A204.1 (cell line): ENCODE measurements around the gene VPS35L.

Experiments
- FAIRE-seq: peaks from 2 replicates; lab custom pipeline; 2012; peaks lifted over from hg19 to GRCh38; lab: Jason Lieb, UNC

VPS35L gene

DNA sequence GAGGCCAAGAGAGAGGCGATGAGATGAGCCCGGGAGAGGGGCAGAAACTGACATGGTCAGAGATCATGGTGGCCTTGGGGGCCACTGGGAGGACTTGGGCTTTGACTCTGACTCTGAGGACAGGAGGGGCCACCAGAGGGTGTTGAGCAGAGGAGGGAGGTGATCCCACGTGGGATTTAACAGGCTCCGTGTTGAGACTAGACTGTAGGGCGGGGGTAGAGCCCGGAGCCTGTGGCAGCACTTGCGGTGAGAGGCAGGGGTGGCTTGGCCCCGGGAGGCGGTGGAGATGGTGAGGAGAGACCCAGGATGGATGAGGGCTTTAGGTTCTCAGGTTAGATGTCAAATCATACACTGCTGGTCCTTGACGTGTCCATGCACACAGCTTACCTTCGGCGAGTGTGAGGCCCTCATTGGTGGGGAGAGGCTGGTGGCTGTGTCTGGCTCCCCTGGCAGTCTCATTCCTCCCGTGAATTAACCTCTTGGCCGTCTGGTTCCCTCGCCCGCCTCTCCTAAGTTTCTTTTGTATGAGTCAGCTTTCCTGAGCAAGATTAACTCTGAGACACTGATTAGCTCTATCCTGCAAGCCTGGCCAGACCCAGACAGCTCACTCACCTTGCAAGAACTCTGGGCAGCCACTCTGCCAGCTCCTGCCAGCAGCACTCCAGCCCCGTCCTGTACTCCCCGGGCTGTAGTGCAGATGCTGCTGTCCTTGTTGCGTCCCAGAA is 39.7 kb downstream of the VPS35L start:
- no peak for FAIRE-seq

DNA sequence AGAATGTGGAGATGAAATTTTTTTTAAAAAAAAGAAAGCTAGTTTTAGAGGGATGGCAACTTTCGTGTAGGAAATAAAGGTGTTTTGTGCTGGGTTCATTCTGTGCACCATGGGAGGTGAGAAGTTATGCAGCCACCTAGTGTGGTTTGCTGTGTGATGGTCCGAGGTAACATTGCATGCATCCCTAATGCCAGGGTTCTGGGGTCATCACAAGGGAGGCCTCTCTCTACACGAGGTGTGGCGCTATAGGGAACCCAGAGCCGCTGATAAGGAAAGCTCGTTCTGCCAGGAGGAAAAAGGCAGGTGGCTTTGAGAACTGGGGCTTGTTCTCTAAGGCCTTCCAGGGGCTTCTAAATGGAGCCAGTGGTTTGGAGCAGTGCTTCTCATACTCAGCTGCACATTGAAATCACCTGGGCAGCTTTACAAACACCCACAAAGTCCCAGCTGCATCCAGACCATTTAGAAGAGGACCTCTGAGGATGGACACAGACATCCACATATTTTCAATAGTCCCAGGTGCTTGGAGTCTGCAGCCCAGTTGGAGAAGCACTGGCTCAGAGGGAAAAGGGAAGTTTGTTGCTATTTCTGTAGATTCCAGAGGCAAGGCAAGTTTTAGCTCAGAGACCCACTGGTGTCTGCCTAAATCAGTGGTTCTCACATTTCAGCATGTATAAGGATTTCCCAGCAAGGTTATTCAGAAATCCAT is 43.5 kb downstream of the VPS35L start:
- no peak for FAIRE-seq

DNA sequence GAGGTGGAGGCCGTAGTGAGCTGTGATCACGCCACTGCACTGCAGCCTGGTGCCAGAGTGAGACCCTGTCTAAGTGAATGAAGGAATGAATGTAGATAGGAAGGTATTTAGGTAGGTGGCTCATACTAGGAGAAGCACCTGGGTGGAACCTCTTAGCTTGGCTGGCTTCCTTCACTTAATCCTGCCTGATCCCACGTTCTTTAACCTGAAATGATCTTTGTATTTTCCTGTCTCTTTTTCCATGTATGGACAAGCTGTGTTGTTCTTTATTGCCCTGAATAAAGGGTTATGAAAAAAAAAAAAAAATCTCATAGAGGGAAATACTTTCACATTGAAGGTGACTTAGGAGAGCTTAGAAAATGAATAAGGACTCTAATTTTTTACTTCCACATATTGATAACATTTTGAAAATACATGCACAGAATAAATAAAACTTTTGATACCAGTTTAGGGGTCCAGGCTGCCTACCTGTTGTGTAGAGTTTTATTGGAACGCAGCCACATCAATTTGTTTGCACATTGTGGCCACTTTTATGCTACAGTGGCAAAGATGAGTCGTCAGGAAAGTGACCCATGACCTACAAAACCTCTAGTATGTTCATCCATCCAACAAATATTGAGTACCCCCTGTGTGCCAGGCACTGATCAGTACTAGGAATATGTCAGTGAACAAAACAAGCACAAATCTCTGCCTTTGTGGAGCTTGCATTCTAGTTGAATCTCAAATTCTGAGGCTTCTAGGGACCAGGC is 44.6 kb downstream of the VPS35L start:
- FAIRE-seq: no peak

DNA sequence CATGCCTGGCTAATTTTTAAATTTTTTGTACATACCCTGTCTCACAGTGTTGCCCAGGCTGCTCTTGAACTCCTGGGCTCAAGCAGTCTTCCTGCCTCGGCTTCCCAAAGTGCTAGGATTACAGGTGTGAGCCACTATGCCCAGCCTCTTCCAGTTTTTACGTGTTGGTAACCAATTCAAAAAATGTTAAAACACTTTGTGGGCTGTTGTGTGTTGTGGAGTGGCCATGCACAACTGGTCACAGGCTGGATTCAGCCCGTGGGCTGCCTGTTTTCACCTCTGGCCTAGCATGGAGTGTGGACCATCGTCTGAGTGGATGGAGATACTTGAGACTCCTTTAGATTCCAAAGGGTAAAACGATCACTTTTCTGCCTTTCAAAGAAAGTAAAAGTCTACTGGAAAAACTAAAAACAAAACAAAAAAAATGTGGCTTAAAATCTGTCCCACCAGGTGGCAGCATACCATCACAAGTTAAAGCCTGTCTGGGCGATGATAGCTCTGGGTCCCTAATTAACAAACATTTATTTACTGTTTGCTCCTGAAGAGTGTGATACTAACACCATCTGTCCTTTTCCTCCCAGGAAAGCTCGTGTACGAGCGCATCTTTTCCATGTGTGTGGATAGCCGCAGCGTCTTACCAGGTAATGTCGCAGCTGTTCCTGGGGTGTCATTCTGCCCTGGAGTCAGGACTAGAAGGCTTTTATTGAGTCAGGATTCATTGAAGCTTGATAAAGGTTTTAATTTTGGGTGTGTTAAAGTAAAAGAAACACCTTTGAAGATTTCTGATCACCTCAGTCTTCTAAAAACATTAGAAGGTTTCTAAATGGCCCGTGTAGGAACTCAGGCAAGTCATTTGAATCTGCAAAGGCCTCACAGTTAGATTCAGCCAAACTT is 45.8 kb downstream of the VPS35L start:
- peak; percentile 56 for FAIRE-seq

DNA sequence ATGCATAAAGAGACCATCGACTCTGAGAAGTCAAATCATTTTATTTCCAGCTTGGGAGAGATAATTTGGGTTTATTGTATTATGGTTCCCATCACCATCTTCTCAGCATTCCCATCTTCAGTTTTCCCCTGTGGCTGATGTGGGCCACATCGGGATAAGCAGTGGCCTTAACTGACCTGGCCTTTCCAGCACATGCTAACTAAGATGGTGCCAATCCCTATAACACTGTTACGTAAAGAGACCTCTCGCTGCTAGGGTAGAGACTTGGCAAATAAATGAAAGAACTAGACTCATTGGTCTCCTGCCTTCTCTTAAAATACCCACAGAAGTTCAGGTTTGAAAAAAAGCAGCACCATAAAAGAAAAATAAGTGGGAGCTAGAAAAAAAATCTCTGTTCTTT is 49.4 kb downstream of the VPS35L start:
- FAIRE-seq: no peak

DNA sequence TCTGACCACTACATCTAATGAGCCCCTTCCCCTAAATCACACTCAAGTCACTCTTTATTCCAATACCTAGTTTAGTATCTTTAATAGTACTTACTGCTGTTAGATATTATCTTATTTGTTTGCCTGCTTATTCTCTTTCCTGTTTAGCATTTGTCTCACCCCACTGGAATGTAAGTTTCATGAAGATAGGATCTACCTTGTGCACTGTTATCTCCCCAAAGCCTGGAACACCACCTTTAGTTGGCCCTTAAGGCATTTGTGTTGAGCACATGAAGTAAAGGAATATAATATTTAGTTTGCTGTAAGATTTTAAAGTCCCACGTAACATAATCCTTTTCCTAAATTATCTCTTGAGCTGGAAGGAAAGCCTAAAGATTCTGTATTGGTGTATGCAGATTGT is 50.2 kb downstream of the VPS35L start:
- FAIRE-seq: no peak

DNA sequence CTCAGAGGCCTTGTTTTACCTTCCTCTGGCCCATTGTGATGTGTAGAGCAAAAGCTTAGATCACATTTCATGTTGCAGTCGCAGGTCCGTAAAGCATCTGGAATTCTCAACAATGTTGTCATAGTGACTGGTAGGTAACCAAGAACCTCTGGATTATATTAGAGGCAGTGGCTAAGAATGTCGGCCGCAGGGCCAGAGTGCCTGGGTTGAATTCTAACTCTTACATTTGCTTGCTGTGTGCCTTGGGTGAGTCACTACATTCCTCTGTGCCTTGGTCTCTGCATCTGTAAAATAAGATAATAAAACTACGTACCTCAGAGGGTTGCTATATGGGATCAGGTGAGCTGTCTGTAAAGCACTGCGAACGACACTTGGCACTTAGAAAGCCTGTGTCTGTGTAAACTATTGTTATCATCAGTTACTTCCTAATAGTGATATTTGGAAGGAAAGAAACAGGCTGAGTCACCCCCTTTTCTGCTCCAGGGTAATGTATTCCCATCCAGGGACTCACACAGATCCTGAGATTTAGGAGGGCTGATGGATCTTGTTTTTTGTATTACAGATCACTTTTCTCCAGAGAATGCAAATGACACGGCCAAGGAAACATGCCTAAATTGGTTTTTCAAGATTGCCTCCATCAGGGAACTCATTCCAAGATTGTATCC is 52.2 kb downstream of the VPS35L start:
- FAIRE-seq: no peak

DNA sequence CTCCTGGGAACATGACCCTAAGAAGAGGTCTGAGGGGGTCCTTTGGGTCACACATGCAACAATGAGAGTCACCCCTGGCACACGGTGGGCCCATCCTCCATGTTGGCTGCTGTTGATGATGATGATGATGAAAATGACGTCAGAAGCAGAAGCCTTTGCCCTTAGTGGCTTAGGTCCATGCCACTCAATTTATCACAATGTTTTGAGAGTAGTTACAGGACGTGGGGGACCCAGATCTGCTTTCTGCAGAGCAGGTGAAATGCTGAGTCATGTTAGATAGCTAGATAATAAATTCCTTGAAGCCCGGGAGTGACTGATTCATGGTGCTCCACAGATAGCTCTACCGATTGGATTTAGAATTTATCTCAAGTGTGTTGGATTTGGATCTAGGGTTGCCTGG is 53.9 kb downstream of the VPS35L start:
- no peak for FAIRE-seq

DNA sequence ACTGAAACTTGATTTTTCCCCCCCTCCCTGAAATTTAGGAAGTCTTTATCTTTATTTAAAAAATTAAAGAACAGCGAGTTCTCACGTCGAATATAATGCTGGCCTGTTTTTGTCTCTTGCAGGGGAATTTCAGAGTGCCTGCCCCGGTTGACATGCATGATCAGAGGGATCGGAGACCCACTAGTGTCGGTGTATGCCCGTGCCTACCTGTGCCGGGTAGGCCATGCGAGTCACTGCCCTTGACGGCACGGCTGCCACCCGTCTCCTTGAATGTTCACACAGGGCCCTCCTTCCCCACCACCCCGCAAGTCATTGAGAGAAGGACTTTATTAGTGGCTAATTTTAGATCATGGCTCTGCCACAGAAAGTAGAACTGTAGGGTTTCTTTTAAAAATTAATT is 54.7 kb downstream of the VPS35L start:
- no peak for FAIRE-seq

DNA sequence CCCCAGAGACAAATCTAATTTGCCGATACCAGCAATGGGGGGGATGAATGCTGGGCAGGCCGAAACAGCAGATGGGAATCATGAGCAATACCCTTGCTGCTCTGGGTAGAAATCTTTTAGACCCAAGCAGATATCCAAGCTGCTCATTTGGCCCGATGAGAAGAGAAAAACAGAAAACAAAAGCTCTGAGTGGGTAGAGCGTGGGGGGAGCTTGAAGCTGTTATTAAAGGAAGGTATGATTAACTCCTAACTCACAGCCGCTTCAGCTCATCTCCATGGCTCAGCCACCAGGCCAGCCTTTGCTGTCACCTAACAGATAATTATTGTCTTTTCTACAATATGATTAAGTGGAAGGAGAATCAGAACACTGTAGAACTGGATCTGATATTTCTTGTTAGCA is 58.3 kb downstream of the VPS35L start:
- no peak for FAIRE-seq

DNA sequence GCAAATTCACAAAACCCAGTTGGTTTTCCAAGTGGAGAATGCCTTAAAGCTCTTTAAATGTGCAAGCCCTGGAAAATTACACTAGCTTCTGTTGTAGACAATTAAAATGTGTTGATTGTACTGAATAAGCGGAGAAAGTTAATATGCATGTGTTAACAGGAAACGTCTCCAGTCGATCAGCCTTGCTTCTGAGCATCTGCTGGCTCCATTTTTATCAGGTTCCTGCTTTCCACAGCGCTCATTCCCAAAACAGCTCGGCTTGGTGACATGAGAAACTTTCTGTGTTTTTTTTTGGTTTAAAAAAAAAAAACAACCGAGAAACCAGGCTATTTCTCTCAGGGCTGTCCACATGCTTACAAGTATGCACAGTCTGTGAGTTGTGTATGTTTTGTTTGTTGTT is 60.7 kb downstream of the VPS35L start:
- FAIRE-seq: no peak

DNA sequence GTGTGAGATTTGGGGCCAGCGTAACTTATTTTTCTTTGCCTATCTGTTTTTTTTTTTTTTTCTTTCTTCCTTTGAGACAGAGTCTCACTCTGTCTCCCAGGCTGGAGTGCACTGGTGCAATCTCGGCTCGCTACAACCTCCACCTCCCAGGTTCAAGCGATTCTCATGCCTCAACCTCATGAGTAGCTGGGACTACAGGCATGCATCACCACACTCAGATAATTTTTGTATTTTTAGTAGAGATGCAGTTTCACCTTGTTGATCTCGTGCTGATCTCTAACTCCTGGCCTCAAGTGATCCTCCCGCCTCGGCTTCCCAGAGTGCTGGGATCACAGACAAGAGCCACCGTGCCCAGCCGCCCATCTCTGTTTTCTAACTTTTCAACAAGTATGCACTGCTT is 63.4 kb downstream of the VPS35L start:
- FAIRE-seq: no peak

DNA sequence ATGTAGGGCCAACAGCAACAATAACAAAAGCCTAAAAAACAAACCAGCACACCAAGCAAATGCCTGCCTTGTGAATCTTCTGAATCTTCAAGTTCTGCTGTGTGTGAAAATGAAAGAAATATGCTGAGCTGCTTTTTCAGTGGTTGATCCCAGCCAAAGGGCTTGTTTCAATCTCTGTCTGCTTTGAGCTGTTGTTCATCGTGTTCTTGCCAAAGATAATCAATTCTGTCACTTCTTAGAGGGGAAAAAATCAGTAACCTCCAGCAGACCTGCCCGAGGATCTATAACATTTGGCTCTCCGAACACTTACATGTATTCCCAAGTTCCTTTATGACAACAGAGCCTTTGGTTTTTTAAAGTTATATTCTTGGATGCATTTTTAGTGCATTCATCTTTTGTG is 65.9 kb downstream of the VPS35L start:
- FAIRE-seq: no peak

DNA sequence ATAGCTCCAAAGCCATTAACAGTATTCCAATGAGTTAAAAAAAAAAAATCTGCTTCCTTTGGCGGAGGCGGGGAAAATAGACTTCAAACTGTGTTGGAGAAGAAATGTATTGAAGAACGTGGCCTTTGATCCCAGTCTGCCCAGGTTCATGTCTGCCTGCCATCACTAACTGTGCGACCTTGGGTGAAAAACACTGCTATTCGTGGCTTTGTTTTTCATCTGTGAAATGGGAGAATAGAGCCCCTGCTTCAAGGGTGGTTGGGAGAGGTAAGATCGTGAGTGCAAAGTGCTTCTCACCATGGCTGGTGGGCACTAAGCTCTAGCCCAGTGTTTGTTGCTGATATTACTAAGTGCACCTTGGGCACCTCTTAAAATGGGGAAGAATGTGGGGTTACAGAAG is 69.5 kb downstream of the VPS35L start:
- FAIRE-seq: no peak

DNA sequence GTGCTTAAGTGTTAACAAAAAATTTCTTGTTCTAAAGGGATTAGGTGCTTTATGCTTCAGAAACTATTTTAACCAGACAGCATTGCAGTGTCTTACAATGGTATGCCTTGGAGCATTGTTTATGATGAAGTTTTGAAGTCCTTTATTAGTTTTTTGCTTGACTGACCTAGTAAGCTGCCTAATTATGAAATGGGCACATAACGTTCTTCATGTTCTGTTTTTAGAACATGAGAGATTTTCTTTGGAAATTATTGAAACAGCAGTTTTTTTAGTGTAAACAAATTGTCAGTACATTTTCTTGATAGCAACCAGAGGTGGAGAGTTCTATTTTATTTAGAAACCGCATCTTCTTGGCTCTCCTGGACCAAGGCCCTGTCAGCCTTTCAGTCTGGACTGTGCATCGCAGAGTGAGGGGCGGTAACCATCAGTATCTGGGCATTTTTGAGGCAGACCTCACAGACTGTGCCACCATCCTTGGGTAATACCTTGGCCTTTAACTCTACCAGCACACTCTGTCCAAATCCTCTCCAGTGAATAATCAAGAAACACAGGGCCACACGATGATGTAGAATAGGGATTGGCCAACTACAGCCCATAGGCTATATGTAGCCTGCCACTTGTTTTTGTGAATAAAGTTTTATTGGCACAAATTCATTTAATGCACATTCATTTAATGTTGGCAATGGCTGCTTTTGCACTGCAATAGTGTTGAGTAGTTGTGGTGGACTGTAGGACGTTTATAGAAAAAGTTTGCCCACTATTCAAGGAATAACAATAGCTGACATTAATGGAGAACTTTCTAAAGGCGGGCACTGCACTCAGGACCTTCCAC is 81.1 kb downstream of the VPS35L start:
- no peak for FAIRE-seq

DNA sequence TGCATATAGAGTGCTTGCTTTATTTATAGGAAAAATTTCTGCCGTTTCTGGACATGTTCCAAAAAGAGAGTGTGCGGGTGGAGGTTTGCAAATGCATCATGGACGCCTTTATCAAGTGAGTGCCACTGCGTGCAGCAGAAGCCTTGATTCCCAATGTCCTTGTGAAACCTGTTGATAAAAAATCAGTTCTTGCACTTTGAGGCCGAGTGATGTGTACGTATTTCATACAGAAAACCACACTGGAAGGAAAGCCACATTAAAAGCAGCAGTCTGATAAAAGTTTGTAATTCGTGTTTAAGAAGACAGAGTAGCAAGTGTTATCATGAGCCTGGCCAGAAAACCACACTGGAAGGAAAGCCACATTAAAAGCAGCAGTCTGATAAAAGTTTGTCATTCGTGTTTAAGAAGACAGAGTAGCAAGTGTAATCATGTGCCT is 84.5 kb downstream of the VPS35L start:
- FAIRE-seq: no peak

DNA sequence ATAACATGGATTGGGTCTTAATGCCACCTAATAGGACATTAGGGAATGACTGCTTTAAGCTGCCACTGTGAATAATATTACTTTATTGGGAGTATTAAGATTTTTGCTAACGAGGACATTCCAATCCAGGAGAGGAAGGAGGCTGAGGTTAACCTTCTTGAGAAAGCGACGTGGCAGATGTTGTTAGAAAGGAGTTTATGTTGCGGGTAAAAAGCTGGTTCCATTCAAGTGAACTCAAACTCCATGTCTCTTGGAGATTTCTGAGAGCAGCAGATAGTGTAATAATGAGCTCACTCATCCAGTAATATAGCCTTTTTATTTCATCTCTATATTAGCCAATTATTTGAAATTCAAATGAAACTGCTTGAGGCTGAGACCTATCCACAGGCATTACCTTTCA is 87.0 kb downstream of the VPS35L start:
- no peak for FAIRE-seq

DNA sequence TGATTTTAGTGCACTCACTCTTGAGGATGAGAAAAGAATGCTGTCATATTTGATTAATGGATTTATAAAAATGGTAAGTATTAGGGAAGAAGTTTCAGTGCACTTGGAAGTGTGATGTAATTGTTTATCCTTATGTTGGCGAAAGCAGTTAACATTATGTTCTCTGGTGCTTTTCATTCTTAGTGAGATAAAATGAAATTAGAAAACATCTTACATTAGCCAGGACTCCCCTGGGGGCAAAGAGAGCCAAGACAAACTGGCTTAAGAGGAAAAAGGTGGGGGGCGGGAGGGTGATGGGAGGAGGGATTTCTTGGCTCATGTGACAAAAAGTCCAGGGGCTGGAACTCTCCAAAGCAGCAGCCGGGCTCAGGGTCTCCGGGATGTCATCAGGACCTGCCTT is 89.4 kb downstream of the VPS35L start:
- FAIRE-seq: no peak

DNA sequence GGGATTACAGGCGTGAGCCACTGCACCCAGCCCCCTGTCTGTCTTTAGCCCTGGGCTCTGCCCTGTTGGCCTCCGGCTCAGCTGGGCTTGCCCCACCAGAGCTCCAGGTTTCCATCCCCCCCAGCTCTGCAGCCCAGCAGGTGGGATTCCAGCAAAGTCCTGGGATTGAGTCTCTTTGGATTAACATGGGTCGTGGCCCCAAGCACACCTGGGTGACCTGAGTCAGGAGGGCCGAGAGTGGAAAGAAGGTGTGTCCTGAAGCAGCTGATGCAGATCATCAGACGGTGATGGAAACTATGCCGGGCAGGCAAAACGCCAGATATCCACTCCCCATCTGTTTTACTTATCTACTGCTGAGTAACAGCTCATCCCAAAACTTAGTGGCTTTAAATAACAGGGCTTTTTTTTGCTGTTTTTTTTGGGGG is 90.1 kb downstream of the VPS35L start:
- FAIRE-seq: no peak

DNA sequence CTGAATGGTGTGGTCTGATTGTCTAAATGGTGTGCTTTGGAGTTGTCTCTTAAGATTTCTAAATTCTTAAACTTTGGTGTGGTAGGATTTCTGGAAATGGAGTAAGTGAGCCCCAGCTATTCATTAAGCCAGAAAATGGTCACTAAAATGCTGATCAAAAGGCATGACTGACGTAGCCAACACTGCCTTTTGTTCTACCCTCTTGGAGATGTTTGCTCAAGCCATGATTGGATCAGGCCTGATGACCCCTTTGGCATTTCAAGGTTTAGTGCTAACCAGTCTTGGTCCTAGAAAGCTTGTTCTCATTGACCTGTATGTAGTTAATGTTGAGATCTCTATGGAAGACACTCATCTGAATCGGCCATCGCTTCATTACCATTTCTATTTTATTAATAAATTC is 94.5 kb downstream of the VPS35L start:
- no peak for FAIRE-seq

DNA sequence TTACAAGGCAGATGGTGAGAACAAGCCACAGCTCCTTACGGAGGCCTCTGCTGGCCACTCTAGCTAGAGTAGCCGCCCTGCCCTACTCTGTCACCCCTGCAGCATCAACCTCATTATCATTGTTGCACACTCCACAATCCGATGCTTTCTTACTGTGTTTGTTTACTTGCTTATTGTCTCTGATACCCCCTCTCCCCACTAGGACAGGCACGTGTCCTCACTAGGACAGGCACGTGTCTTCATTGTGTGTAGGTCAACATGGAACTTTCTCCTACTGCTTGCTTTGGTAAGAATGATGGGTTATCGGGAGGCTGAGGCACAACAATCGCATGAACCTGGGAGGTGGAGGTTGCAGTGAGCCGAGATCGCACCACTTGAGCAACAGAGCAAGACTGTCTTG is 98.6 kb downstream of the VPS35L start:
- no peak for FAIRE-seq
